ENCODE measurements around the gene MEIKIN. TPM values are rescaled to one million over a fixed set of nuclear protein-coding genes. Genes with fewer than 3 reads are reported as not detected.

MEIKIN gene
- polyA plus RNA-seq, 1 donor (not counting 4 experiments of a cell fraction or from before 2014, with no cell fraction given) = not detected

DNA sequence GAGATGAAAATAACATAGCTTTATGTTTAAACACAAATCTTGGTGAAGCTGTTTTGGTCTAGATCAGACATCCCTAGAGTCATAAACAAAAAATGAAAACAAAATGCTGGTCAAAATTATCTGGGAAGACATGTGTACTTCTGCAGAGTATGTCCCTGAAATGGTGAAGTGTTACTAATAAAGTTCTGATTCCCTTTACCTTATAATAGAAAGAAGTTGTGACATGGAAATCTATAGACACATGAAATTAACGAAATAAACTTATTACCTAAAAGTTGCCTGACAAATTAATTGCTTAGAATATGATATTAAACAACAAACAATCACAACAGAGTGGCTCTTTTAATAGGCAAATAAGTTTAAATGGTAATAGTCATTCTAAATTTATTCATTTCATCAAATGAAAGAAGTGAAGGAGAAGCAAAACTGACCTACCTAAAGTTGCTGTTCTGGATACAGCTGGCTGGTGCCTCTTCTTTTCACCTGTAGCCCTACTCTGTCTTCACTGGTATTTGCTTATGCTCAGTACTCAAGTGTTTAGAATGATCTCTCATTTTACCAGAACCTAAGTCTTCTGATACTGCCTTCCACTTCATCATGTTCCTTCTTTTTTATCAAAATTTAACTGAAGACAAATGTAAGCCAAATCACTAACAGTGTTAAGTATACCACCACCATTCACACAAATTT, 187.5 kb downstream of the MEIKIN start:
- H3K4me2 ChIP-seq (ENCODE audit: control insufficient read depth, extremely low read depth, insufficient read depth, low read depth, low read length) = no peak overlapping the region
- no peak overlapping the region for H2AFZ ChIP-seq (ENCODE audit: control insufficient read depth, low read length)
- DNase-seq (ENCODE audit: low read depth, low spot score) = no peak
- no peak overlapping the region for H3K27ac ChIP-seq (ENCODE audit: control insufficient read depth, insufficient read depth, low read length)
- H3K4me3 ChIP-seq (ENCODE audit: control insufficient read depth in 2 of 3, extremely low read depth in 1 of 3, insufficient read depth in 2 of 3, low read depth in 1 of 3, low read length in 3 of 3) = no peak overlapping the region
- dilution Hi-C loops (cut with MboI; ENCODE audit: extremely low pct_ligation_motif_present, low sequenced_read_pairs) = no loop called here
- peaks cover 89% of the 10 kb centered on the region for H3K79me2 ChIP-seq (ENCODE audit: control insufficient read depth, insufficient read depth, low read length)
- FAIRE-seq = no peak
- no peak overlapping the region for H3K9ac ChIP-seq (ENCODE audit: control insufficient read depth, extremely low read depth, insufficient read depth, low read length)
- H4K20me1 ChIP-seq (ENCODE audit: control insufficient read depth, extremely low read depth, insufficient read depth, low read length) = peaks cover 5% of the 10 kb centered on the region
- no peaks in the 10 kb centered on the region for H3K36me3 ChIP-seq (ENCODE audit: control insufficient read depth in 2 of 2, extremely low read depth in 1 of 2, insufficient read depth in 2 of 2, low read length in 2 of 2)
- no peaks in the 10 kb centered on the region for H3K27me3 ChIP-seq (ENCODE audit: control insufficient read depth, extremely low read depth, insufficient read depth, low read length)
- H3K4me1 ChIP-seq (ENCODE audit: control insufficient read depth, extremely low read depth, insufficient read depth, low read length) = no peaks in the 10 kb centered on the region
- no peaks in the 10 kb centered on the region for H3K9me3 ChIP-seq (ENCODE audit: control insufficient read depth, low read depth, low read length)
- no peaks in the 10 kb centered on the region for H3K9me1 ChIP-seq (ENCODE audit: control insufficient read depth, extremely low read depth, insufficient read depth, low read length)
- no peak for TF ChIP-seq EZH2 (IDR thresholded peaks at IDR 0.05; ENCODE audit: low read length)
- TF ChIP-seq, protein P1, sequence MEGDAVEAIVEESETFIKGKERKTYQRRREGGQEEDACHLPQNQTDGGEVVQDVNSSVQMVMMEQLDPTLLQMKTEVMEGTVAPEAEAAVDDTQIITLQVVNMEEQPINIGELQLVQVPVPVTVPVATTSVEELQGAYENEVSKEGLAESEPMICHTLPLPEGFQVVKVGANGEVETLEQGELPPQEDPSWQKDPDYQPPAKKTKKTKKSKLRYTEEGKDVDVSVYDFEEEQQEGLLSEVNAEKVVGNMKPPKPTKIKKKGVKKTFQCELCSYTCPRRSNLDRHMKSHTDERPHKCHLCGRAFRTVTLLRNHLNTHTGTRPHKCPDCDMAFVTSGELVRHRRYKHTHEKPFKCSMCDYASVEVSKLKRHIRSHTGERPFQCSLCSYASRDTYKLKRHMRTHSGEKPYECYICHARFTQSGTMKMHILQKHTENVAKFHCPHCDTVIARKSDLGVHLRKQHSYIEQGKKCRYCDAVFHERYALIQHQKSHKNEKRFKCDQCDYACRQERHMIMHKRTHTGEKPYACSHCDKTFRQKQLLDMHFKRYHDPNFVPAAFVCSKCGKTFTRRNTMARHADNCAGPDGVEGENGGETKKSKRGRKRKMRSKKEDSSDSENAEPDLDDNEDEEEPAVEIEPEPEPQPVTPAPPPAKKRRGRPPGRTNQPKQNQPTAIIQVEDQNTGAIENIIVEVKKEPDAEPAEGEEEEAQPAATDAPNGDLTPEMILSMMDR (optimal IDR thresholded peaks at IDR 0.05 in 1 of 3, IDR thresholded peaks at IDR 0.05 in 1 of 3, conservative IDR thresholded peaks at IDR 0.05 in 1 of 3; ENCODE audit: extremely low read depth in 1 of 3, insufficient read depth in 2 of 3, low read length in 3 of 3) = no peak

Other genes with a start within 250 kb of the MEIKIN start
- 13.2 to 15.2 TPM (median 14.6 TPM) in 3 replicates for gene FNIP1, start 148.6 kb downstream of the MEIKIN start, polyA plus RNA-seq
- 0.18 to 0.22 TPM (median 0.18 TPM) in 3 replicates for gene ACSL6, start 66.0 kb upstream of the MEIKIN start, polyA plus RNA-seq
- gene IL3, start 115.0 kb upstream of the MEIKIN start, polyA plus RNA-seq = not detected in 3 replicates
- 6.9 to 9.2 TPM (median 7.2 TPM) in 3 replicates for gene CSF2, start 128.1 kb upstream of the MEIKIN start, polyA plus RNA-seq

Measured in keratinocyte (primary cell).